MM.1S (cell line): ENCODE results near the gene CCDC159.

Source experiments
- EZH2 ChIP-seq: fragments of 300-600 bp; sonication (generic); optimal IDR thresholded peaks from 2 replicates; pipeline ENCODE3; 2017; ENCODE audit warnings: low read depth, mild to moderate bottlenecking, antibody characterized with exemption, low read length, mixed read lengths
- TF ChIP-seq, protein P1 (sequence below): fragments of 300-600 bp; sonication (generic); IDR thresholded peaks from 2 replicates; pipeline ENCODE4 v1.5.1; 2016; ENCODE audit warnings: antibody characterized with exemption, low read length, mixed read lengths

DNA sequence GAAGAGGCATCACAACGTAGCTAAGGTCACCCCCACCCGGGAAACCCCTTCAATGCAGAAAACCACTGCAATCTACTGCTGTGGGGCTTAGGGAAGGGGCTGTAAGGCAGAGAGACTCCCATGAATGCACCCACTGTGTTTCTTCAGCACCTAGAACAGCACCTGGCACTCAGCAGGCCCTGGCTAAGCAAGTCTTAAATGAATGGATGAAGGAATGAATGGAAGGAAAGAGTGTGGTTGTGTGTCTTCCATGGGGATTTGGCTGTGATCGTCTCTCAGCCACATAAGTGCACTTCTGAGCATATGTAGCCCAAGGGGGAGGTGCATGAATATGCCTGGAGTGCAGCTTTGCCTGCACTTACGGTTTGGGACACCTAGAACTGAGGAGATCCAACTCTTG is 2.9 kb downstream of the CCDC159 start:
- TF ChIP-seq, protein P1, sequence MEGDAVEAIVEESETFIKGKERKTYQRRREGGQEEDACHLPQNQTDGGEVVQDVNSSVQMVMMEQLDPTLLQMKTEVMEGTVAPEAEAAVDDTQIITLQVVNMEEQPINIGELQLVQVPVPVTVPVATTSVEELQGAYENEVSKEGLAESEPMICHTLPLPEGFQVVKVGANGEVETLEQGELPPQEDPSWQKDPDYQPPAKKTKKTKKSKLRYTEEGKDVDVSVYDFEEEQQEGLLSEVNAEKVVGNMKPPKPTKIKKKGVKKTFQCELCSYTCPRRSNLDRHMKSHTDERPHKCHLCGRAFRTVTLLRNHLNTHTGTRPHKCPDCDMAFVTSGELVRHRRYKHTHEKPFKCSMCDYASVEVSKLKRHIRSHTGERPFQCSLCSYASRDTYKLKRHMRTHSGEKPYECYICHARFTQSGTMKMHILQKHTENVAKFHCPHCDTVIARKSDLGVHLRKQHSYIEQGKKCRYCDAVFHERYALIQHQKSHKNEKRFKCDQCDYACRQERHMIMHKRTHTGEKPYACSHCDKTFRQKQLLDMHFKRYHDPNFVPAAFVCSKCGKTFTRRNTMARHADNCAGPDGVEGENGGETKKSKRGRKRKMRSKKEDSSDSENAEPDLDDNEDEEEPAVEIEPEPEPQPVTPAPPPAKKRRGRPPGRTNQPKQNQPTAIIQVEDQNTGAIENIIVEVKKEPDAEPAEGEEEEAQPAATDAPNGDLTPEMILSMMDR = no peak
- no peak for TF ChIP-seq EZH2
